OCI-LY1 (cell line): Measurements from ENCODE around the gene COL11A1.

ENCODE experiments used
- EZH2 ChIP-seq: fragments of 200-600 bp; sonication (generic), shearing (Covaris generic); IDR thresholded peaks from 2 replicates; pipeline ENCODE4 v1.8.0; 2017; ENCODE audit warnings: borderline replicate concordance, mixed run types, mild to moderate bottlenecking, antibody characterized with exemption, low read length, moderate library complexity, mixed read lengths
- TF ChIP-seq, protein P1 (sequence below): fragments of 200-600 bp; sonication (generic), shearing (Covaris generic); IDR thresholded peaks from 2 replicates; pipeline ENCODE4 v1.5.1; 2017; ENCODE audit warnings: mild to moderate bottlenecking, antibody characterized with exemption, low read length, moderate library complexity, mixed read lengths

DNA sequence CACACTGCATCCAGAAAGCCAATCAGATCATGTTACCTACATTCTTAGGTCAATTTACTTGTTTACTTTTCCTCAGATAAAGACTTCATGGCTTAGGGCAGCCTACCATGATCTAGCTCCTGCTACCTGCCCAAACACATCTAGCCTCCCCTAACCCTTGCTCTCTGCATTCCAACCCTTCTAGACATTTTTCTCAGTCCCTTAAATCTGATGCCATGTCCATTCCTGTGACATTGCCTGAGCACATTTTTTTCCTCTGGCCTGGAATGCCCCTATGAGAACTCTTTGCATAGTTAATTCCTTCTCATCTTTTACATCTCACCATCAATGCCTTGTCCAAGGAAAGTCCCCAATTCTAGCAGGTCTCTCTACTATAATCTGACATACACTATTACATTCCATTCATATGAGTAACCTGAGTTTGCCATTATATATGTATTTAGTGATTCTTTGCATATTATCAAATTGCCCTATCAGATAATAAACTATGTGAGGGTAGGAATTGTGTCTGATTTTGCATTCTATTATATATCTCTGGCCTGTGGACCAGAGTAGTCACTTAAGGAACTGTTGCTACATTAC is 166.9 kb downstream of the COL11A1 start:
- no peak for TF ChIP-seq EZH2
- TF ChIP-seq, protein P1, sequence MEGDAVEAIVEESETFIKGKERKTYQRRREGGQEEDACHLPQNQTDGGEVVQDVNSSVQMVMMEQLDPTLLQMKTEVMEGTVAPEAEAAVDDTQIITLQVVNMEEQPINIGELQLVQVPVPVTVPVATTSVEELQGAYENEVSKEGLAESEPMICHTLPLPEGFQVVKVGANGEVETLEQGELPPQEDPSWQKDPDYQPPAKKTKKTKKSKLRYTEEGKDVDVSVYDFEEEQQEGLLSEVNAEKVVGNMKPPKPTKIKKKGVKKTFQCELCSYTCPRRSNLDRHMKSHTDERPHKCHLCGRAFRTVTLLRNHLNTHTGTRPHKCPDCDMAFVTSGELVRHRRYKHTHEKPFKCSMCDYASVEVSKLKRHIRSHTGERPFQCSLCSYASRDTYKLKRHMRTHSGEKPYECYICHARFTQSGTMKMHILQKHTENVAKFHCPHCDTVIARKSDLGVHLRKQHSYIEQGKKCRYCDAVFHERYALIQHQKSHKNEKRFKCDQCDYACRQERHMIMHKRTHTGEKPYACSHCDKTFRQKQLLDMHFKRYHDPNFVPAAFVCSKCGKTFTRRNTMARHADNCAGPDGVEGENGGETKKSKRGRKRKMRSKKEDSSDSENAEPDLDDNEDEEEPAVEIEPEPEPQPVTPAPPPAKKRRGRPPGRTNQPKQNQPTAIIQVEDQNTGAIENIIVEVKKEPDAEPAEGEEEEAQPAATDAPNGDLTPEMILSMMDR = no peak
